Measurements from ENCODE around the gene CSNK2A1.

Gene CSNK2A1

GRCh38 chr20:548906-549305 lies 5.3 kb upstream of the CSNK2A1 start:
- TF ChIP-seq, protein P1, sequence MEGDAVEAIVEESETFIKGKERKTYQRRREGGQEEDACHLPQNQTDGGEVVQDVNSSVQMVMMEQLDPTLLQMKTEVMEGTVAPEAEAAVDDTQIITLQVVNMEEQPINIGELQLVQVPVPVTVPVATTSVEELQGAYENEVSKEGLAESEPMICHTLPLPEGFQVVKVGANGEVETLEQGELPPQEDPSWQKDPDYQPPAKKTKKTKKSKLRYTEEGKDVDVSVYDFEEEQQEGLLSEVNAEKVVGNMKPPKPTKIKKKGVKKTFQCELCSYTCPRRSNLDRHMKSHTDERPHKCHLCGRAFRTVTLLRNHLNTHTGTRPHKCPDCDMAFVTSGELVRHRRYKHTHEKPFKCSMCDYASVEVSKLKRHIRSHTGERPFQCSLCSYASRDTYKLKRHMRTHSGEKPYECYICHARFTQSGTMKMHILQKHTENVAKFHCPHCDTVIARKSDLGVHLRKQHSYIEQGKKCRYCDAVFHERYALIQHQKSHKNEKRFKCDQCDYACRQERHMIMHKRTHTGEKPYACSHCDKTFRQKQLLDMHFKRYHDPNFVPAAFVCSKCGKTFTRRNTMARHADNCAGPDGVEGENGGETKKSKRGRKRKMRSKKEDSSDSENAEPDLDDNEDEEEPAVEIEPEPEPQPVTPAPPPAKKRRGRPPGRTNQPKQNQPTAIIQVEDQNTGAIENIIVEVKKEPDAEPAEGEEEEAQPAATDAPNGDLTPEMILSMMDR (IDR thresholded peaks at IDR 0.05; ENCODE audit: low read length) = no peak
- TF ChIP-seq EZH2 (optimal IDR thresholded peaks at IDR 0.05; ENCODE audit: low read depth, low read length) (no peak), EZH2phosphoT487 (IDR thresholded peaks at IDR 0.05; ENCODE audit: low read length) (no peak)

GRCh38 chr20:547394-547793 lies 3.8 kb upstream of the CSNK2A1 start:
- no peak for TF ChIP-seq EZH2 (optimal IDR thresholded peaks at IDR 0.05; ENCODE audit: low read depth, low read length)
- TF ChIP-seq EZH2phosphoT487 (IDR thresholded peaks at IDR 0.05; ENCODE audit: low read length) = no peak
- TF ChIP-seq, protein P1 (IDR thresholded peaks at IDR 0.05; ENCODE audit: low read length) = no peak
- no peaks in the 10 kb centered on the region for H3F3A ChIP-seq (ENCODE audit: insufficient read depth, low read length)
- H3K4me1 ChIP-seq (ENCODE audit: low read length) = peaks cover 7% of the 10 kb centered on the region
- no peak overlapping the region for H3K27ac ChIP-seq (ENCODE audit: low read length)
- no peak overlapping the region for H3K9ac ChIP-seq (ENCODE audit: low read length)
- H3K4me2 ChIP-seq (ENCODE audit: low read depth, low read length) = no peak overlapping the region
- no peaks in the 10 kb centered on the region for H3K36me3 ChIP-seq (replicated peaks; ENCODE audit: insufficient read depth, low read length)
- H3K4me3 ChIP-seq (ENCODE audit: low read length) = no peak overlapping the region
- no peaks in the 10 kb centered on the region for H3K27me3 ChIP-seq (replicated peaks; ENCODE audit: insufficient read depth, low read length)
- peaks cover 12% of the 10 kb centered on the region for H3K79me2 ChIP-seq (ENCODE audit: low read length)
- H3K9me2 ChIP-seq (replicated peaks; ENCODE audit: insufficient read depth, low read length) = no peaks in the 10 kb centered on the region
- DNase-seq = no peak
- H3K9me3 ChIP-seq (replicated peaks; ENCODE audit: insufficient read depth, low read length) = no peaks in the 10 kb centered on the region
- H4K20me1 ChIP-seq (ENCODE audit: insufficient read depth, low read length) = no peaks in the 10 kb centered on the region
- H2AFZ ChIP-seq (ENCODE audit: low read length) = no peak overlapping the region

More at GRCh38 chr20:548906-549305, 5.3 kb upstream of the CSNK2A1 start:
- no peaks in the 10 kb centered on the region for H3K36me3 ChIP-seq (replicated peaks; ENCODE audit: insufficient read depth, low read length)
- H3K9me3 ChIP-seq (replicated peaks; ENCODE audit: insufficient read depth, low read length) = no peaks in the 10 kb centered on the region
- DNase-seq = no peak
- no peaks in the 10 kb centered on the region for H3K27me3 ChIP-seq (replicated peaks; ENCODE audit: insufficient read depth, low read length)
- H3K4me1 ChIP-seq (ENCODE audit: low read length) = peaks cover 7% of the 10 kb centered on the region
- H3K9me2 ChIP-seq (replicated peaks; ENCODE audit: insufficient read depth, low read length) = no peaks in the 10 kb centered on the region
- no peaks in the 10 kb centered on the region for H3K79me2 ChIP-seq (ENCODE audit: low read length)
- no peaks in the 10 kb centered on the region for H4K20me1 ChIP-seq (ENCODE audit: insufficient read depth, low read length)
- no peak overlapping the region for H3K4me2 ChIP-seq (ENCODE audit: low read depth, low read length)
- H2AFZ ChIP-seq (ENCODE audit: low read length) = no peak overlapping the region
- H3K27ac ChIP-seq (ENCODE audit: low read length) = no peak overlapping the region
- H3F3A ChIP-seq (ENCODE audit: insufficient read depth, low read length) = no peaks in the 10 kb centered on the region
- H3K9ac ChIP-seq (ENCODE audit: low read length) = no peak overlapping the region
- H3K4me3 ChIP-seq (ENCODE audit: low read length) = no peak overlapping the region

GRCh38 chr20:546353-546752 lies 2.8 kb upstream of the CSNK2A1 start:
- no peak overlapping the region for H3K4me2 ChIP-seq (ENCODE audit: low read depth, low read length)
- TF ChIP-seq, protein P1 (IDR thresholded peaks at IDR 0.05; ENCODE audit: low read length) = no peak
- no peak for TF ChIP-seq EZH2phosphoT487 (IDR thresholded peaks at IDR 0.05; ENCODE audit: low read length)
- TF ChIP-seq EZH2 (optimal IDR thresholded peaks at IDR 0.05; ENCODE audit: low read depth, low read length) = no peak
- no peaks in the 10 kb centered on the region for H3K27me3 ChIP-seq (replicated peaks; ENCODE audit: insufficient read depth, low read length)
- no peaks in the 10 kb centered on the region for H3K9me3 ChIP-seq (replicated peaks; ENCODE audit: insufficient read depth, low read length)
- no peaks in the 10 kb centered on the region for H3K36me3 ChIP-seq (replicated peaks; ENCODE audit: insufficient read depth, low read length)
- H3K4me1 ChIP-seq (ENCODE audit: low read length) = peaks cover 12% of the 10 kb centered on the region
- H3K79me2 ChIP-seq (ENCODE audit: low read length) = peaks cover 22% of the 10 kb centered on the region
- H2AFZ ChIP-seq (ENCODE audit: low read length) = no peak overlapping the region
- H3K27ac ChIP-seq (ENCODE audit: low read length) = no peak overlapping the region
- H3K9ac ChIP-seq (ENCODE audit: low read length) = no peak overlapping the region
- no peaks in the 10 kb centered on the region for H3F3A ChIP-seq (ENCODE audit: insufficient read depth, low read length)
- H4K20me1 ChIP-seq (ENCODE audit: insufficient read depth, low read length) = peaks cover under 1% of the 10 kb centered on the region; the same call in 1 of the 2 replicates
- DNase-seq = no peak
- H3K9me2 ChIP-seq (replicated peaks; ENCODE audit: insufficient read depth, low read length) = no peaks in the 10 kb centered on the region
- H3K4me3 ChIP-seq (ENCODE audit: low read length) = no peak overlapping the region

Measured in MM.1S (cell line).